Hepatocyte (in vitro differentiated cells): ENCODE data around the gene MANF.

Experiments
- CTCF ChIP-seq: fragments of 200-600 bp; sonication (generic); IDR thresholded peaks from 2 replicates; pipeline ENCODE4 v1.5.1; 2016; ENCODE audit warnings: antibody characterized with exemption, mild to moderate bottlenecking; ENCODE audit not compliant: poor library complexity
- EZH2 ChIP-seq: fragments of 200-600 bp; sonication (generic); IDR thresholded peaks from 2 replicates; pipeline ENCODE4 v1.6.1; 2016; ENCODE audit warnings: antibody characterized with exemption, mild to moderate bottlenecking, borderline replicate concordance

- TF ChIP-seq CTCF: no peak
- TF ChIP-seq EZH2: no peak
Observed at GRCh38 chr3:51361746-51362145, 23.3 kb upstream of the MANF start.
